Ishikawa (cell line): Measurements from ENCODE around the gene NUP214.

Source experiments
- CEBPB ChIP-seq: IDR thresholded peaks from 2 replicates; pipeline ENCODE4 v1.6.1; 2012
- CREB1 ChIP-seq: IDR thresholded peaks from 2 replicates; pipeline ENCODE4 v1.6.1; 2012; ENCODE audit warnings: low read depth
- EGR1 ChIP-seq: IDR thresholded peaks from 2 replicates; pipeline ENCODE4 v1.6.1; 2012
- EP300 ChIP-seq: IDR thresholded peaks from 2 replicates; pipeline ENCODE4 v1.6.1; 2012; ENCODE audit warnings: borderline replicate concordance
- FOXM1 ChIP-seq: IDR thresholded peaks from 2 replicates; pipeline ENCODE4 v1.6.1; 2012; ENCODE audit warnings: low read depth, borderline replicate concordance
- NFIC ChIP-seq: IDR thresholded peaks from 2 replicates; pipeline ENCODE4 v1.6.1; 2012
- RAD21 ChIP-seq: IDR thresholded peaks from 2 replicates; pipeline ENCODE4 v1.6.1; 2012; ENCODE audit warnings: low read depth
- TAF1 ChIP-seq: IDR thresholded peaks from 2 replicates; pipeline ENCODE4 v1.6.1; 2012; ENCODE audit warnings: low read depth, mild to moderate bottlenecking
- TCF12 ChIP-seq: IDR thresholded peaks from 2 replicates; pipeline ENCODE4 v1.6.1; 2012; ENCODE audit warnings: low read depth
- TEAD4 ChIP-seq: IDR thresholded peaks from 2 replicates; pipeline ENCODE4 v1.6.1; 2012
- YY1 ChIP-seq: IDR thresholded peaks from 2 replicates; pipeline ENCODE4 v1.6.1; 2012; ENCODE audit warnings: low read depth
- ZBTB7A ChIP-seq: IDR thresholded peaks from 2 replicates; pipeline ENCODE4 v1.6.1; 2012; ENCODE audit warnings: low read depth
- TF ChIP-seq, protein P1 (sequence below): IDR thresholded peaks from 2 replicates; pipeline ENCODE4 v1.6.1; 2012; ENCODE audit warnings: low read depth, mild to moderate bottlenecking
- TF ChIP-seq, protein P2 (sequence below): IDR thresholded peaks from 2 replicates; pipeline ENCODE4 v1.6.1; 2012
- TF ChIP-seq, protein P3 (sequence below): IDR thresholded peaks from 2 replicates; pipeline ENCODE4 v1.6.1; 2012

The NUP214 gene

DNA sequence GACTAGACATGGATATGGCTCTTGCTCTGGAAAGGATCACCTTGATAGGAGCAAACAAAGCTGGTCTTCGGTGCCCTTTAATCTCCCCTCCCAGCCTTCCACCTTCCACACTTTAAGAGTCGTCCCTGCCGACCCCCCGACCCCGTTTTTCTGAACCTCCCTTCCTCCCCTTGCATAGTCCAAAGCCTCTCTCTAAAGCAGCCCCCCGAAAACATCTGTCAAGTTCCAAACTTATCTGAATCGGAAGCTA, 423 bp upstream of the NUP214 start:
- TF ChIP-seq CEBPB (no peak), TCF12 (no peak), TAF1 (no peak), RAD21 (no peak), FOXM1 (no peak), NFIC (no peak), EP300 (no peak), EGR1 (no peak), ZBTB7A (no peak), CREB1 (no peak)
- TF ChIP-seq, protein P1, sequence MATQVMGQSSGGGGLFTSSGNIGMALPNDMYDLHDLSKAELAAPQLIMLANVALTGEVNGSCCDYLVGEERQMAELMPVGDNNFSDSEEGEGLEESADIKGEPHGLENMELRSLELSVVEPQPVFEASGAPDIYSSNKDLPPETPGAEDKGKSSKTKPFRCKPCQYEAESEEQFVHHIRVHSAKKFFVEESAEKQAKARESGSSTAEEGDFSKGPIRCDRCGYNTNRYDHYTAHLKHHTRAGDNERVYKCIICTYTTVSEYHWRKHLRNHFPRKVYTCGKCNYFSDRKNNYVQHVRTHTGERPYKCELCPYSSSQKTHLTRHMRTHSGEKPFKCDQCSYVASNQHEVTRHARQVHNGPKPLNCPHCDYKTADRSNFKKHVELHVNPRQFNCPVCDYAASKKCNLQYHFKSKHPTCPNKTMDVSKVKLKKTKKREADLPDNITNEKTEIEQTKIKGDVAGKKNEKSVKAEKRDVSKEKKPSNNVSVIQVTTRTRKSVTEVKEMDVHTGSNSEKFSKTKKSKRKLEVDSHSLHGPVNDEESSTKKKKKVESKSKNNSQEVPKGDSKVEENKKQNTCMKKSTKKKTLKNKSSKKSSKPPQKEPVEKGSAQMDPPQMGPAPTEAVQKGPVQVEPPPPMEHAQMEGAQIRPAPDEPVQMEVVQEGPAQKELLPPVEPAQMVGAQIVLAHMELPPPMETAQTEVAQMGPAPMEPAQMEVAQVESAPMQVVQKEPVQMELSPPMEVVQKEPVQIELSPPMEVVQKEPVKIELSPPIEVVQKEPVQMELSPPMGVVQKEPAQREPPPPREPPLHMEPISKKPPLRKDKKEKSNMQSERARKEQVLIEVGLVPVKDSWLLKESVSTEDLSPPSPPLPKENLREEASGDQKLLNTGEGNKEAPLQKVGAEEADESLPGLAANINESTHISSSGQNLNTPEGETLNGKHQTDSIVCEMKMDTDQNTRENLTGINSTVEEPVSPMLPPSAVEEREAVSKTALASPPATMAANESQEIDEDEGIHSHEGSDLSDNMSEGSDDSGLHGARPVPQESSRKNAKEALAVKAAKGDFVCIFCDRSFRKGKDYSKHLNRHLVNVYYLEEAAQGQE, result no peak

DNA sequence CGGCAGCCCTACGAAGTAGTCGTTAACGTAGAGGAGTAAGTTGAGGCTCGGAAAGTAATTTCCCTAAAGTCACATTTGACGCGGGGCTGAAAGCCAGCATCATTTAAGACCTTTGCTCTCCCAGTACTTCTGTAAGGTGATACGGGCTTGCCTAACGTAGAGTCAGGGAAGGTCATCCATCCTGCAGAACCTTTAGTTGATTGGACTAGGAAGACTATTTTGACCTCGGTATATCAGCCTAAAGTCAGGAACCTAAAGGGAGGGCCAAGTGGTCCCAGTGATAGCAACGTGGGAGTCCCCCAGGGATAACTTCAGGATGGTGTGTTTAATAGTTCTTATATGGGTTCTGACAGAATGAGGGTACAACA, 657 bp downstream of the NUP214 start:
- TF ChIP-seq YY1 (no peak), EP300 (no peak), ZBTB7A (no peak), FOXM1 (no peak), TCF12 (no peak), CEBPB (no peak), TEAD4 (no peak), CREB1 (no peak), NFIC (no peak)
- TF ChIP-seq, protein P1, result no peak
- TF ChIP-seq, protein P2, sequence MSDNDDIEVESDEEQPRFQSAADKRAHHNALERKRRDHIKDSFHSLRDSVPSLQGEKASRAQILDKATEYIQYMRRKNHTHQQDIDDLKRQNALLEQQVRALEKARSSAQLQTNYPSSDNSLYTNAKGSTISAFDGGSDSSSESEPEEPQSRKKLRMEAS, result no peak
- TF ChIP-seq, protein P3, sequence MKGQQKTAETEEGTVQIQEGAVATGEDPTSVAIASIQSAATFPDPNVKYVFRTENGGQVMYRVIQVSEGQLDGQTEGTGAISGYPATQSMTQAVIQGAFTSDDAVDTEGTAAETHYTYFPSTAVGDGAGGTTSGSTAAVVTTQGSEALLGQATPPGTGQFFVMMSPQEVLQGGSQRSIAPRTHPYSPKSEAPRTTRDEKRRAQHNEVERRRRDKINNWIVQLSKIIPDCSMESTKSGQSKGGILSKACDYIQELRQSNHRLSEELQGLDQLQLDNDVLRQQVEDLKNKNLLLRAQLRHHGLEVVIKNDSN, result no peak

DNA sequence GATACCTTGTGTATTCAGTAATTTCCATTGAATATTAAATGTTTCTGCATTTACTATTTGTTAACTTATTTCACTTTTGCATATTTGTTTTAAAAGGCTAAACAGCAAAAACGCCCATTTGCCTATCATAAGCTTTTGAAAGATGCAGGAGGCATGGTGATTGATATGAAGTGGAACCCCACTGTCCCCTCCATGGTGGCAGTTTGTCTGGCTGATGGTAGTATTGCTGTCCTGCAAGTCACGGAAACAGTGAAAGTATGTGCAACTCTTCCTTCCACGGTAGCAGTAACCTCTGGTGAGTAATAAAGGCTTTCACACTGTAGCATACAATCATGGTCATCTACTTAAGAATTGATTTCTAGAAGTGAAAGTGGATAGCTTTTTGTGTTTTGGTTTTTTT, 3.8 kb downstream of the NUP214 start:
- TF ChIP-seq NFIC, result no peak
- TF ChIP-seq CEBPB, result no peak
- TF ChIP-seq, protein P3, result no peak
- TF ChIP-seq TAF1, result no peak
- TF ChIP-seq YY1, result no peak
- TF ChIP-seq RAD21, result no peak
- TF ChIP-seq, protein P1, result no peak
- TF ChIP-seq EGR1, result no peak
- TF ChIP-seq TCF12, result no peak
- TF ChIP-seq FOXM1, result no peak
- TF ChIP-seq EP300, result no peak
- TF ChIP-seq, protein P2, result no peak
- no peak for TF ChIP-seq ZBTB7A
- no peak for TF ChIP-seq CREB1
- no peak for TF ChIP-seq TEAD4

DNA sequence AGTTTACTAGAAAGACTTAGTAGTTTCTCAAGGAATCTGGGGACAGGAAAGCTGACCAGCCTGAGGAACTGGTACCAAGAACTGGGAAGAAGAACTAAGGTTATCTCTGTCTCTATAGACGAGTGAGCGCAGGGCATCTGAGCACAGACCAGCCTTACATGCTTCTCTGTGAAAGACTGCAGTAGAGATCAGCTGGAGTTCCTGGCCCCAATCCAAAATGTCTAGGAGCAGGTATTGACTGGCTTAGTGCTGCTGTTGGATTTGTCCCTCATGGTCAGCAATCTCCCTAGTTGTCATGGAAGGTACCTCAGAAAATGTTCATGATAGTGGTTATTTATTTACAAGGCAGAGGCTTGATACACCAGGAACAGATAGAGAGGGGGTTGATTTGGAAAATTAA, 13.3 kb downstream of the NUP214 start:
- TF ChIP-seq, protein P1, result no peak
- no peak for TF ChIP-seq EP300
- TF ChIP-seq CEBPB, result no peak
- TF ChIP-seq TAF1, result no peak
- peak; percentile 71 for TF ChIP-seq NFIC
